ENCODE data around the gene SPRTN.
A peak's percentile ranks its signal among the peaks of the same experiment; 100 is the strongest.
"Not testable (repeated sequence)": the region's sequence is repeated elsewhere in the genome, so short reads cannot be mapped to it uniquely, and the experiment has no call there.

The SPRTN gene

GRCh38 chr1:231337043-231337471 lies 1.0 kb upstream of the SPRTN start:
- no peak for TF ChIP-seq CTCF (IDR thresholded peaks at IDR 0.05; ENCODE audit: low read depth, low read length)
- DNase-seq (ENCODE audit: extremely low read depth, low read depth), result peak; percentile 3

- TF ChIP-seq CTCF (IDR thresholded peaks at IDR 0.05; ENCODE audit: low read depth, low read length), result no peak; the same call in 1 of the 2 replicates
Measured at GRCh38 chr1:231337472-231338269, 422 bp upstream of the SPRTN start, which contains the start of gene EXOC8. Gene EXOC8 (minus strand): TSS chr1:231337852. CDS start chr1:231337745, 107 bp downstream.

GRCh38 chr1:231340328-231341013 lies 2.4 kb downstream of the SPRTN start:
- DNase-seq (ENCODE audit: extremely low read depth, low read depth), result no peak
- no peak for TF ChIP-seq CTCF (IDR thresholded peaks at IDR 0.05; ENCODE audit: low read depth, low read length)

More at GRCh38 chr1:231337472-231338269, 422 bp upstream of the SPRTN start, which contains the start of gene EXOC8:
- peak; percentile 92 for DNase-seq (ENCODE audit: extremely low read depth, low read depth)

- DNase-seq (ENCODE audit: extremely low read depth, low read depth), result no peak
- no peak for TF ChIP-seq CTCF (IDR thresholded peaks at IDR 0.05; ENCODE audit: low read depth, low read length)
Measured at GRCh38 chr1:231347961-231348360, 9.9 kb downstream of the SPRTN start.

GRCh38 chr1:231348442-231348841 lies 10.3 kb downstream of the SPRTN start:
- no peak for TF ChIP-seq CTCF (IDR thresholded peaks at IDR 0.05; ENCODE audit: low read depth, low read length)
- DNase-seq (ENCODE audit: extremely low read depth, low read depth), result no peak

GRCh38 chr1:231348856-231349255 lies 10.8 kb downstream of the SPRTN start:
- DNase-seq (ENCODE audit: extremely low read depth, low read depth), result not testable (repeated sequence)

GRCh38 chr1:231351816-231352215 lies 13.7 kb downstream of the SPRTN start:
- DNase-seq (ENCODE audit: extremely low read depth, low read depth), result no peak
- TF ChIP-seq CTCF (IDR thresholded peaks at IDR 0.05; ENCODE audit: low read depth, low read length), result no peak
